ENCODE data around the gene HOXD4. TPM values are rescaled to one million over a fixed set of nuclear protein-coding genes. Genes with fewer than 3 reads are reported as not detected.

HOXD4 gene
- total RNA-seq, 4 donors from 2014 or later = 1.0 to 14.2 (median 1.9) TPM

GRCh38 chr2:176161825-176162626 lies 10.7 kb downstream of the HOXD4 start:
- no peak for DNase-seq (ENCODE audit: low spot score)
- ATAC-seq (ENCODE audit: low FRiP score) = no peak
- no peak for TF ChIP-seq CTCF (IDR thresholded peaks at IDR 0.05)

- DNase-seq (ENCODE audit: low spot score) (no peak), ATAC-seq (ENCODE audit: low FRiP score) (no peak)
Measured at GRCh38 chr2:176162911-176163671, 11.7 kb downstream of the HOXD4 start.

GRCh38 chr2:176163672-176164056 lies 12.3 kb downstream of the HOXD4 start:
- no peak for ATAC-seq (ENCODE audit: low FRiP score)
- TF ChIP-seq CTCF (IDR thresholded peaks at IDR 0.05) = no peak
- DNase-seq (ENCODE audit: low spot score) = no peak

More at GRCh38 chr2:176162911-176163671, 11.7 kb downstream of the HOXD4 start:
- TF ChIP-seq CTCF (IDR thresholded peaks at IDR 0.05) = no peak

GRCh38 chr2:176164201-176164600 lies 12.9 kb downstream of the HOXD4 start:
- ATAC-seq (ENCODE audit: low FRiP score) (no peak), DNase-seq (ENCODE audit: low spot score) (no peak)
- no peak for TF ChIP-seq CTCF (IDR thresholded peaks at IDR 0.05)

GRCh38 chr2:176164611-176165369 lies 13.4 kb downstream of the HOXD4 start:
- TF ChIP-seq CTCF (IDR thresholded peaks at IDR 0.05) = no peak
- no peak for DNase-seq (ENCODE audit: low spot score)
- no peak for ATAC-seq (ENCODE audit: low FRiP score)

- no peak for DNase-seq (ENCODE audit: low spot score)
- no peak for TF ChIP-seq CTCF (IDR thresholded peaks at IDR 0.05)
- no peak for ATAC-seq (ENCODE audit: low FRiP score)
Measured at GRCh38 chr2:176165370-176166050, 14.2 kb downstream of the HOXD4 start.

Data from omental fat pad (tissue), 4 donors.